NCI-H69 (cell line): ENCODE measurements around the gene HLA-DOB.
"Not testable (repeated sequence)": the region's sequence is repeated elsewhere in the genome, so short reads cannot be mapped to it uniquely, and the experiment has no call there.

Experiments used
- DNase-seq: peaks from one replicate; lab custom pipeline; 2025; lab: John Stamatoyannopoulos, UW

Gene HLA-DOB

GRCh38 chr6:32807020-32807580, 9.7 kb downstream of the HLA-DOB start:
- peak; percentile 7 for DNase-seq

- DNase-seq: not testable (repeated sequence)
These were observed 11.4 kb downstream of the HLA-DOB start for GRCh38 chr6:32805404-32805803.

GRCh38 chr6:32803416-32803815, 13.4 kb downstream of the HLA-DOB start:
- no peak for DNase-seq

GRCh38 chr6:32799740-32800139, 17.1 kb downstream of the HLA-DOB start:
- DNase-seq: no peak

- no peak for DNase-seq
These were observed 17.6 kb downstream of the HLA-DOB start for GRCh38 chr6:32799168-32799567.

GRCh38 chr6:32796848-32797776, 19.7 kb downstream of the HLA-DOB start:
- peak; percentile 49 for DNase-seq

- DNase-seq: no peak
These were observed 22.3 kb downstream of the HLA-DOB start for GRCh38 chr6:32794510-32794909.

- DNase-seq: no peak
These were observed 23.8 kb downstream of the HLA-DOB start for GRCh38 chr6:32792901-32793435.

GRCh38 chr6:32790306-32790705, 26.5 kb downstream of the HLA-DOB start:
- no peak for DNase-seq

GRCh38 chr6:32785781-32786533, 30.8 kb downstream of the HLA-DOB start:
- DNase-seq: peak; percentile 40

- not testable (repeated sequence) for DNase-seq
These were observed 33.9 kb downstream of the HLA-DOB start for GRCh38 chr6:32782923-32783322.

- DNase-seq: no peak
These were observed 37.8 kb downstream of the HLA-DOB start for GRCh38 chr6:32779036-32779435.

- DNase-seq: no peak
These were observed 41.7 kb downstream of the HLA-DOB start for GRCh38 chr6:32775071-32775470.

- DNase-seq: no peak
These were observed 42.4 kb downstream of the HLA-DOB start for GRCh38 chr6:32774426-32774825.

GRCh38 chr6:32772656-32773055, 44.1 kb downstream of the HLA-DOB start:
- DNase-seq: no peak

GRCh38 chr6:32764048-32764447, 52.8 kb downstream of the HLA-DOB start:
- no peak for DNase-seq

- DNase-seq: no peak
These were observed 53.4 kb downstream of the HLA-DOB start, which contains the start of gene HLA-DQB2 for GRCh38 chr6:32763421-32763820. Gene HLA-DQB2, minus strand, starts transcription at chr6:32763532. Its CDS starts 62 bp downstream, at chr6:32763470.
